Brain microvascular endothelial cell (primary cell): Measurements from ENCODE around the gene PRR35.
A peak's percentile ranks its signal among the peaks of the same experiment; 100 is the strongest.

Source experiments
- DNase-seq: peaks from one replicate; pipeline ENCODE4 v3.0.0-alpha.2; 2020
- H3K27ac ChIP-seq: fragments of 250-450 bp; sonication (Bioruptor Pico); 2 replicates; pipeline ENCODE4 v1.5.1; 2020; ENCODE audit warnings: mild to moderate bottlenecking, moderate library complexity
- H3K27me3 ChIP-seq: fragments of 250-450 bp; sonication (Bioruptor Pico); replicated peaks from 2 replicates; pipeline ENCODE4 v1.5.1; 2020; ENCODE audit warnings: mild to moderate bottlenecking
- H3K36me3 ChIP-seq: fragments of 250-450 bp; sonication (Bioruptor Pico); replicated peaks from 2 replicates; pipeline ENCODE4 v1.5.1; 2020; ENCODE audit warnings: mild to moderate bottlenecking
- H3K4me3 ChIP-seq: 2 replicates; pipeline ENCODE4 v1.5.1; 2011; ENCODE audit warnings: low read depth, mild to moderate bottlenecking, control low read depth, low read length, moderate library complexity
- CTCF ChIP-seq: IDR thresholded peaks from 2 replicates; pipeline ENCODE4 v1.5.1; 2011; ENCODE audit warnings: low read depth, mild to moderate bottlenecking, moderate library complexity, low read length, control low read depth, inconsistent platforms; ENCODE audit errors: missing control alignments
- in situ Hi-C: cut with HindIII; loops from 2 replicates; pipeline ENCODE4 v1.10.0; 2017; ENCODE audit warnings: low sequenced_read_pairs, low pct_ligation_motif_present

Gene PRR35

DNA sequence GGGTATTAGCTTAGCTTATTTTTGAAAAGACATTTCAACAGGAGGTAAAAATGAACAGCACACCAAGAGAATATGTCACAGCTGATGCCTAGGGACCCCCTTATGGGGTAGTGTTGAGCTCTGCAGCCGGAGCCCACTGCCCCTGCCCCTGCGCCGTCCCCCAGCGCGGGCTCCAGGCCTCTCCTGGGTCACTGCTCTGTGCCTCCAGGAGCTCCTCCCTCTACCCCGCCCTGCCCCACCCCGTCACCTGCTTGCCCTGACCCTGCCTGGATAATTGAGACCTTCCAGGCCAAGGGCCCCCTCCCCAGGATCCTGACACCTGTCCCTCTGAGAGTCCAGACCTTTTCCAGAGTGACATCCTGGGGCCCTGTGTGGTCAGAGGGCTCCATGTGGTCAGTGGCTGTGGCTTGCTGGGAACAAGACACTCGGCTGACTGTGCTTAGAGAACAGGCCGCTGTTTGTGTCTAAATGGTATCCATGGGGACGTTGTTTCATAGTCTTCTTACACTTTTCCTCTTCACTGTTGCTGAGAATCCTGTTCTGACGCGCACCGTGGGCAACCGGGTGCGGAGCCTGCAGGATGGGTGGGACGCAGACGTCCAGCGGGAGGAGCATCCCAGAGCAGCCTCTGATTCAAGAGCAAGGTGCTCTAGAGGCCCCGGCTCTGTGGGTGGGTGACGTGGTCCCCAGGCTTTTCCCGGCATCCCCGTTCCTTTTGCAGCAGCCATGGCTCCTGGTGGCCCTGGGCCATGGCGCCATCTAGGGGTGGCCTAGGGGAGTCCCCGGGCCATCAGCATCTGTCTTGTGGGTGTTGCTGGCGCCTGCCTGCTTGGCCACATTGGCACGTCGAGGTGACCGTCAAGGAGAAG is 50.6 kb downstream of the PRR35 start:
- H3K27ac ChIP-seq, result no peak overlapping the region
- in situ Hi-C loops, result no loop called here
- H3K27me3 ChIP-seq, result no peaks in the 10 kb centered on the region
- no peak for DNase-seq
- TF ChIP-seq CTCF, result peak; percentile 72
- no peak overlapping the region for H3K4me3 ChIP-seq
- no peaks in the 10 kb centered on the region for H3K36me3 ChIP-seq

DNA sequence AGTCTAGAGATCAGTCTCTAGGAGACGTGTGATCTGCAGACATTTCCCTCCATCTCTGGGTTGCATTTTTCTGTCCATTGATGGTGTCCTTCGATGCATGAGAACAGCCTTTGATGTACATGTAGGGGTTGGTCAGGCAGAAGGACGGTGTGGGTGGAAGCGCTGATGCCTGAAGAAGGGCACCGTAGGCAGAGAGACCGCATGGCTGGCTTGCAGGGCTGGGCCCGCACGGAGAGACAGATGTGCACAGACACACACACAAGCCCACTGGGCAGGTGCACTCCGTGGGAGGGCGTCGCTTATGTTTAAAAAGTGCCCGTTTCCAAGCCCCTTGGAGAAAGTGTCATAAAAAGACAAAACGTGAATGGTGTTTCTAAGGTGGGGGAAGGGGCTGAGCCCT is 54.9 kb downstream of the PRR35 start:
- TF ChIP-seq CTCF, result no peak
- Histone ChIP-seq H3K4me3 (no peak overlapping the region), H3K27ac (no peak overlapping the region), H3K27me3 (no peaks in the 10 kb centered on the region), H3K36me3 (no peaks in the 10 kb centered on the region)
- in situ Hi-C loops, result no loop called here
- no peak for DNase-seq
